Measurements from ENCODE around the gene OPRM1.

DNA sequence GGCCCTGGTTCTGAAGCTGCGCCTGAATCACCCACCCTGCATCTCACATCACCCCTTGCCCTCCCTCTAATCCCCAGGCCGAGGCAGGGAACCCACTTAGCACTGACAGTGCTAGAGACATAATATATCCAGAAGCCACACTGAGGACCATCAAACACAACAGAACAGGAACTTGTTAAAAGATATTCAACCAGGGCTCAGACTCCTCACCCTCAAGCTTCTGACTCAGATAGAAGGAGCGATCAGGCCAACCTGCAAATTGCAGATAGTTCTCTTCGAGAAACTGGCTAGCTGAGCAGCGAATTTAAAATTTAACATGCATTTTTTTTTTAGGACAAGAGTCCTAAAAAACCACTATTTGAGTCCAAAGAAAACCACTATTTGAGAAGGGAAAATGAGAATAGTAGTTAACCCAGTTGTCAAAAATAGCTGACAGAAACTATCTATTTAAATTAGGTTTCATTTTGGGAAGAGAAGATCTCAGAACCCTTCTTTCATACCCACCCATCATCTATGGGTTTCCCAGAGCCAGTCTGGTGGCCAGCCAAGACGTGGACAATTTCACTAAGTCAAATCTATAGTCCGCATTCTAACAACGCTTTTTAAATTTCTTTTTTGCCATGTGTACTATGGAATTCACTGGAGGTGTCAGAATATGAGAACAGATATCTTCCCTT is 95.6 kb downstream of the OPRM1 start:
- TF ChIP-seq GATA2 (IDR thresholded peaks at IDR 0.05; ENCODE audit: low read depth, low read length) (no peak), GATA3 (IDR thresholded peaks at IDR 0.05; ENCODE audit: low read depth, low read length) (no peak)

Data from SH-SY5Y (cell line).